Calu3 (cell line): ENCODE measurements around the gene GMDS. TPM values are rescaled to one million over a fixed set of nuclear protein-coding genes. Genes with fewer than 3 reads are reported as not detected.

Source experiments
- BruUV-seq: library from RNA; stranded (reverse); fragments of 400-500 nt; replicated peaks from 2 replicates; lab custom pipeline; 2021; lab: Mats Ljungman, UMichigan
- CTCF ChIA-PET: fragments of 300-600 bp; sonication (Branson Sonifier 250); formaldehyde crosslinking; loops from one replicate; lab custom pipeline; 2022; ENCODE audit warnings: antibody characterized with exemption; lab: Charles Lee
- DNase-seq: peaks from one replicate; pipeline ENCODE4 v3.0.0; 2022
- H3K27ac Mint-ChIP-seq: one replicate; pipeline ENCODE4 v1.8.0; 2022; ENCODE audit warnings: mixed read lengths; ENCODE audit not compliant: unreplicated experiment
- H3K27me3 Mint-ChIP-seq: one replicate; pipeline ENCODE4 v1.8.0; 2022; ENCODE audit warnings: mixed read lengths; ENCODE audit not compliant: unreplicated experiment
- H3K36me3 Mint-ChIP-seq: one replicate; pipeline ENCODE4 v1.8.0; 2022; ENCODE audit warnings: mild to moderate bottlenecking, moderate library complexity, mixed read lengths; ENCODE audit not compliant: insufficient read depth, unreplicated experiment
- H3K4me1 Mint-ChIP-seq: one replicate; pipeline ENCODE4 v1.8.0; 2022; ENCODE audit warnings: mild to moderate bottlenecking, low read depth, mixed read lengths; ENCODE audit not compliant: unreplicated experiment
- H3K4me3 Mint-ChIP-seq: one replicate; pipeline ENCODE4 v1.8.0; 2022; ENCODE audit warnings: mild to moderate bottlenecking, low read depth, moderate library complexity, mixed read lengths; ENCODE audit not compliant: unreplicated experiment
- H3K9me3 Mint-ChIP-seq: one replicate; pipeline ENCODE4 v1.8.0; 2022; ENCODE audit warnings: low read depth, mixed read lengths; ENCODE audit not compliant: unreplicated experiment
- CTCF ChIP-seq: fragments of 200-600 bp; IDR thresholded peaks from one replicate; pipeline ENCODE4 v1.8.0; 2022; ENCODE audit warnings: antibody characterized with exemption; ENCODE audit not compliant: unreplicated experiment
- intact Hi-C: fragments of 100-400 bp; cut with micrococcal nuclease; formaldehyde crosslinking; loops from one replicate; pipeline ENCODE4 v1.10.0; 2022; ENCODE audit not compliant: unreplicated experiment
- total RNA-seq: library from RNA; stranded (reverse); gene quantifications from 2 replicates; pipeline ENCODE4 v1.2.3, GENCODE V29; 2022

Gene GMDS
- total RNA-seq, 1 experiment from 2014 or later: 58.2 TPM

- H3K27me3 Mint-ChIP-seq: no peaks in the 10 kb centered on the region
- no peaks in the 10 kb centered on the region for H3K36me3 Mint-ChIP-seq
- no peak for TF ChIP-seq CTCF
- CTCF ChIA-PET: no interaction called here
- H3K9me3 Mint-ChIP-seq: no peaks in the 10 kb centered on the region
- peaks cover 4% of the 10 kb centered on the region for H3K4me1 Mint-ChIP-seq
- no peak overlapping the region for H3K4me3 Mint-ChIP-seq
- no peak overlapping the region for H3K27ac Mint-ChIP-seq
- intact Hi-C loops: no loop called here
- no TSS peak for BruUV-seq
- no peak for DNase-seq
Observed at GRCh38 chr6:2149361-2150006, 95.9 kb downstream of the GMDS start.

GRCh38 chr6:2148748-2149147, 96.7 kb downstream of the GMDS start:
- Mint-ChIP-seq H3K27me3 (no peaks in the 10 kb centered on the region), H3K9me3 (no peaks in the 10 kb centered on the region), H3K4me1 (peaks cover 12% of the 10 kb centered on the region), H3K4me3 (no peak overlapping the region), H3K27ac (no peak overlapping the region), H3K36me3 (no peaks in the 10 kb centered on the region)
- CTCF ChIA-PET: no interaction called here
- DNase-seq: no peak
- TF ChIP-seq CTCF: no peak
- no TSS peak for BruUV-seq
- intact Hi-C loops: no loop called here

- CTCF ChIA-PET: no interaction called here
- H3K27me3 Mint-ChIP-seq: no peaks in the 10 kb centered on the region
- DNase-seq: no peak
- no TSS peak for BruUV-seq
- intact Hi-C loops: no loop called here
- peaks cover 18% of the 10 kb centered on the region for H3K4me1 Mint-ChIP-seq
- no peak overlapping the region for H3K4me3 Mint-ChIP-seq
- no peak for TF ChIP-seq CTCF
- H3K9me3 Mint-ChIP-seq: no peaks in the 10 kb centered on the region
- no peaks in the 10 kb centered on the region for H3K36me3 Mint-ChIP-seq
- no peak overlapping the region for H3K27ac Mint-ChIP-seq
Observed at GRCh38 chr6:2147766-2148448, 97.5 kb downstream of the GMDS start.

GRCh38 chr6:2147261-2147660, 98.1 kb downstream of the GMDS start:
- no peaks in the 10 kb centered on the region for H3K9me3 Mint-ChIP-seq
- H3K4me1 Mint-ChIP-seq: peaks cover 18% of the 10 kb centered on the region
- CTCF ChIA-PET: no interaction called here
- H3K36me3 Mint-ChIP-seq: no peaks in the 10 kb centered on the region
- BruUV-seq: no TSS peak
- no peak overlapping the region for H3K27ac Mint-ChIP-seq
- no peak overlapping the region for H3K4me3 Mint-ChIP-seq
- intact Hi-C loops: no loop called here
- no peak for TF ChIP-seq CTCF
- DNase-seq: no peak
- no peaks in the 10 kb centered on the region for H3K27me3 Mint-ChIP-seq
